BJ (cell line): Measurements from ENCODE around the gene SLC2A5. TPM values are rescaled to one million over a fixed set of nuclear protein-coding genes. Genes with fewer than 3 reads are reported as not detected.

Source experiments
- CTCF ChIA-PET: fragments of 350-600 bp; formaldehyde crosslinking; extraction: SDS; loops from one replicate; lab custom pipeline; 2021; ENCODE audit warnings: antibody characterized with exemption, inconsistent platforms; lab: Yijun Ruan, JAX
- POLR2A ChIA-PET: fragments of 300-600 bp; sonication (Branson Sonifier 250); formaldehyde crosslinking; extraction: SDS; loops from one replicate; lab custom pipeline; 2021; ENCODE audit warnings: antibody characterized with exemption; lab: Charles Lee
- DNase-seq: peaks from one replicate; pipeline ENCODE4 v3.0.0-alpha.2; 2011; ENCODE audit warnings: low read depth
- H3K27me3 ChIP-seq: 2 replicates; pipeline ENCODE4 v1.6.0; 2011; ENCODE audit warnings: low read length; ENCODE audit not compliant: control insufficient read depth, insufficient read depth
- H3K36me3 ChIP-seq: 2 replicates; pipeline ENCODE4 v1.5.1; 2011; ENCODE audit warnings: low read length; ENCODE audit not compliant: control insufficient read depth, insufficient read depth
- H3K4me3 ChIP-seq: 2 replicates; pipeline ENCODE4 v1.5.1; 2011; ENCODE audit warnings: low read depth, mild to moderate bottlenecking, control low read depth, low read length
- polyA minus RNA-seq: library from RNA; depleted of rRNA, polyadenylated mRNA; stranded (reverse); fragments of >200 nt; gene quantifications from 2 replicates; pipeline ENCODE4 v1.2.3, GENCODE V29; 2011; rRNA and poly(A)+ RNA removed
- polyA plus RNA-seq: library from polyadenylated mRNA; depleted of rRNA; stranded (reverse); fragments of >200 nt; gene quantifications from 2 replicates; pipeline ENCODE4 v1.2.3, GENCODE V29; 2011; rRNA removed
- TF ChIP-seq, protein P1 (sequence below): IDR thresholded peaks from 2 replicates; pipeline ENCODE4 v1.5.1; 2011; ENCODE audit warnings: low read depth, mild to moderate bottlenecking, control low read depth, inconsistent platforms, low read length, moderate library complexity; ENCODE audit not compliant: insufficient read depth

Gene SLC2A5, protein sequence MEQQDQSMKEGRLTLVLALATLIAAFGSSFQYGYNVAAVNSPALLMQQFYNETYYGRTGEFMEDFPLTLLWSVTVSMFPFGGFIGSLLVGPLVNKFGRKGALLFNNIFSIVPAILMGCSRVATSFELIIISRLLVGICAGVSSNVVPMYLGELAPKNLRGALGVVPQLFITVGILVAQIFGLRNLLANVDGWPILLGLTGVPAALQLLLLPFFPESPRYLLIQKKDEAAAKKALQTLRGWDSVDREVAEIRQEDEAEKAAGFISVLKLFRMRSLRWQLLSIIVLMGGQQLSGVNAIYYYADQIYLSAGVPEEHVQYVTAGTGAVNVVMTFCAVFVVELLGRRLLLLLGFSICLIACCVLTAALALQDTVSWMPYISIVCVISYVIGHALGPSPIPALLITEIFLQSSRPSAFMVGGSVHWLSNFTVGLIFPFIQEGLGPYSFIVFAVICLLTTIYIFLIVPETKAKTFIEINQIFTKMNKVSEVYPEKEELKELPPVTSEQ
- polyA plus RNA-seq = 0.16 and 0.31 TPM in 2 replicates
- 0.26 and 0.33 TPM in 2 replicates for polyA minus RNA-seq

DNA sequence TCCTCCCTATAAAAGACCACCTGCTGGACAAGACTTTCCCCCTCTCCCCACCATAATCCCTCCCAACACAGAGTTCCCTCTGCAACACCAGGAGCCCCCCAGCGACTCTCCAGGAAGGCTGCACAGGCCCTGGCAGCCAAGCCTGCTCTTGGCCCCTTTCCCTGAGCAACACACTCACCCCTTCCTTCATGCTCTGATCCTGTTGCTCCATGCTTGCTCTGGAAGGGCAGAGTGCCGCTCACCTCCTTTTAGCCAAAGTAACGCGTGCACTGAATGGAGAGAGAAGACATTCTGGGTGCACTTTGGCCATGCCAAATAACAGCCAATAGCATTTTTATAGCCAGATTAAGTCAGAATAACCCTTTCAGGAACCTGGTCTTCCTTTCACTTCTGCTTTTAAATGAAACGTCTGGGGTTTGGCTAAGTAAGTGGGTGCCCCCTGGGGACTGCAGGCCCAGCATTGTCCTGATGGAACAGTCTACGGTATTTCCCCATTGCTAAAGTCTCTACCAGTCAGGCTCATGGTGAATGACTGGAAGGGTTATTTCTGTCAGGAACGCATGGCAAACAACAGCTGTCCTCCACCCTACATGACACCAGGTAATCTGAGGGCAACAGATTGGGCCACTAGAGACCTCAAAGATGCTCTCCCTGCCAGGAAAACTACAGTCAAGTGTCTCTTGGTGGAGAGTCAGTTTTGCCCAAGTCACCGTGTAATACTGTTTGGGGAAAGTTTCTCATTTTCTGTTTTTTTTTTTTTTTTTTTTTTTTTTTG is at the start of gene SLC2A5:
Gene SLC2A5 (minus strand): TSS at position 310 of the 775 bp plus-strand sequence. CDS start 99 bp downstream, at position 211.
- peaks cover 3% of the 10 kb centered on the region for H3K27me3 ChIP-seq
- POLR2A ChIA-PET = no interaction called here
- CTCF ChIA-PET = no interaction called here
- no peak for DNase-seq
- H3K36me3 ChIP-seq = no peaks in the 10 kb centered on the region
- no peak within 1 kb of the TSS for H3K4me3 ChIP-seq
- TF ChIP-seq, protein P1, sequence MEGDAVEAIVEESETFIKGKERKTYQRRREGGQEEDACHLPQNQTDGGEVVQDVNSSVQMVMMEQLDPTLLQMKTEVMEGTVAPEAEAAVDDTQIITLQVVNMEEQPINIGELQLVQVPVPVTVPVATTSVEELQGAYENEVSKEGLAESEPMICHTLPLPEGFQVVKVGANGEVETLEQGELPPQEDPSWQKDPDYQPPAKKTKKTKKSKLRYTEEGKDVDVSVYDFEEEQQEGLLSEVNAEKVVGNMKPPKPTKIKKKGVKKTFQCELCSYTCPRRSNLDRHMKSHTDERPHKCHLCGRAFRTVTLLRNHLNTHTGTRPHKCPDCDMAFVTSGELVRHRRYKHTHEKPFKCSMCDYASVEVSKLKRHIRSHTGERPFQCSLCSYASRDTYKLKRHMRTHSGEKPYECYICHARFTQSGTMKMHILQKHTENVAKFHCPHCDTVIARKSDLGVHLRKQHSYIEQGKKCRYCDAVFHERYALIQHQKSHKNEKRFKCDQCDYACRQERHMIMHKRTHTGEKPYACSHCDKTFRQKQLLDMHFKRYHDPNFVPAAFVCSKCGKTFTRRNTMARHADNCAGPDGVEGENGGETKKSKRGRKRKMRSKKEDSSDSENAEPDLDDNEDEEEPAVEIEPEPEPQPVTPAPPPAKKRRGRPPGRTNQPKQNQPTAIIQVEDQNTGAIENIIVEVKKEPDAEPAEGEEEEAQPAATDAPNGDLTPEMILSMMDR = no peak

DNA sequence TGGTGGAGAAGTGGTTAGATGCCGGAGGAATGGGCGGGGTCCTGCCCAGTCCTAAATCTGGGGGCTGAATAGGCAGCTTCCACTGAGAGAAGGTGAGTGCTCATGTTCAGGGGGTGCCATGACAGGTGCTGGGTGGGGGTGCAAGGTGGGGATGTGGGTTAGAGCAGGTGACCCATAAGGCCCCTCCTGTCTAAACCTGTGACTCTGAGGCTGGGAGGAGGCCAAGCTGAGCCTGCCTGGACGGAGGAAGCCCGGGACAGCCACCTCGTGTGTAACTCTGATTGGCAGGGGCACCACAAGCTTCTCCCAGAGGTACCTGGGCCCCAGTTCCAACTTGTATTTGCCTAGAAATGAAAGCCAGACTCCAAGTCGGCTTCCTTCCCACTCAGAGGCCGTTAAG is 48.8 kb upstream of the SLC2A5 start:
- no peak for DNase-seq
- Histone ChIP-seq H3K4me3 (no peak overlapping the region), H3K36me3 (no peaks in the 10 kb centered on the region), H3K27me3 (no peaks in the 10 kb centered on the region)
- ChIA-PET POLR2A (no interaction called here), CTCF (interaction anchor here (1.4 to 1.8 kb wide), 2 partner anchors 16 kb away, joined by 3 to 5 read pairs; no protein-coding TSS in a partner anchor)
- TF ChIP-seq, protein P1 = no peak

DNA sequence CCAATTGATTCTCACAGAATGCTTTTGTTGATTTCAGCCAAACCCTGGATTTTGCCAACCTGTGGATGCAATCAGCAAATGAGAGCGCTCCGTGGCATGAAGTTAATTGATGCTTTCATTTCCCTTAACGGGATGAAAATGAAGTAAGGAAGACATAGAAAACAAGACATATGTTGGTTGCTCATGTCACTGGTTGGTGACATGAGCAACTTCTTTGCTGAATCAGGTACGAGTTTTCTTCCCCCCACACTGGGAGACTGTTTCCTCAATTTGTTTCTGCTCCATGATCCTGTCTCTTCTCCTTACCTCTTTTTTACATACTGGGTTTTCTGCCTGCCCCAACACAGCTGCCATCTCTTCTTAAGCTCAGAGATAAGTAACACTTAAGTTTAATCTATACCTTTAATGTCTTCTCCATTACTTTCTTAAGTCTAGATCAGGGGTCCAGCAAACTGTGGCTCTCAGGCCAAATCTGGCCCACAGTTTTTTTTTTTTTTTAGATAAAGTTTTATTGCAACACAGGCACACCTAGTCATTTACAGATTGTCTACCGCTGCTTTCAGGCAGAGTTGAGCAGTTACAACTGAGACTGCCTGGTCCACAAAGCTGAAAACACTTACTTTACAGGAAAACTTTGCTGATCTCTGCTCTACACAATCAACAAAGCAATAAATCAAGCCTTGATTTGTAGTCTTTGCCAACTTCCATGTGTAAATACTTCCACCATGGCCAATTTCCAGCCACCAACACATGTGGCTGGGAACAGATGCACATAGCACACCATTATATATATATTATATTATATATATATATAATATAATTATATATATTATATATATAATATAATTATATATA is 46.1 kb upstream of the SLC2A5 start:
- no peaks in the 10 kb centered on the region for H3K36me3 ChIP-seq
- H3K27me3 ChIP-seq = no peaks in the 10 kb centered on the region
- POLR2A ChIA-PET = no interaction called here
- no peak overlapping the region for H3K4me3 ChIP-seq
- no peak for DNase-seq
- TF ChIP-seq, protein P1 = no peak
- CTCF ChIA-PET = interaction anchor here (0.6 to 1.0 kb wide), 3 partner anchors 14 to 183 kb away, joined by 3 to 5 read pairs (median 5); no protein-coding TSS in a partner anchor

DNA sequence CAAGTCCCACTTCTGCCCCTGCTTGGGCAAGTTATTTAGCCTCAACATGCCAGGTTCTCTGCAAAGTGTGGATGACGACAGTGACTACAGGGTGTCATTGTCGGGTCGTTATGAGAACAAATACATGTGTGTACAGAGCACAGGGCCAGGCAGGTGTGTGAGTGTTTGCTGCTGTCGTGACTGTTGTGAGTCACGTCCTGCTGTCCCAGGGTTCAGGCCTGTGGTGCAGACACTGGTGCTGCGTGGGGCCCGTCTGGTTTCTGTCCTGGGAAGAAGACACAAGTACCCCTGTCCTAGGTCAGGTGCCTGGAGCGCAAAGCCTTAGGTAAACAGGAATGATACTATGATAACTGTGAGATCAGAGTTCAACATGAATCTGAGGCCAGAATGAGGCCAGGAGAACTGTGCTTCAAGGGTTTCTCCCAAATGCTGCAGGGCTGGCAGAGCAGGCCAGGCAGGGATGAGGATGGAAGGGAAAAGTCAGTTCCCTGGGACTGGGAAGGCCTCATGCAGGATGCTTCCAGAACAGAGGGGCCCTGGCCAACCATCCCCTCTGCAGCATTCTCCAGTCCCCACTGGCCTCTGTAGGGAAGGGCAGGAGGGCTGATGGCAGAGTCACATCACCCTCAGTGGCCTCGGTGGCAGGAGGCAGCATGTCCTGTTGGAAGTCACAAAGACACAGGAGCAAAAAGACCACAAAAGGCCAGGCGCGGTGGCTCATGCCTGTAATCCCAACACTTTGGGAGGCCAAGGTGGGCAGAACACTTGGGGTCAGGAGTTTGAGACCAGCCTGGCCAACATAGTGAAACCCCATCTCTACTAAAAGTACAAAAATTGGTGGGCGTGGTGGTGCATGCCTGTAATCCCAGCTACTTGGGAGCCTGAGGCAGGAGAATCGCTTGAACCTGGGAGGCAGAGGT is 43.8 kb upstream of the SLC2A5 start:
- Histone ChIP-seq H3K36me3 (no peaks in the 10 kb centered on the region; the same call in 1 of the 2 replicates), H3K27me3 (no peaks in the 10 kb centered on the region), H3K4me3 (no peak overlapping the region)
- DNase-seq = no peak
- ChIA-PET CTCF (interaction anchor here (0.7 to 3.7 kb wide), 6 partner anchors 7 to 378 kb away, joined by 3 to 29 read pairs (median 14); no protein-coding TSS in a partner anchor), POLR2A (no interaction called here)
- TF ChIP-seq, protein P1 = no peak
